Stimulated activated CD8-positive, alpha-beta memory T cell treated with anti-CD3 and anti-CD28 coated beads, Interleukin-2, amount 100 ng/mL, for 48 hours (primary cell): ENCODE measurements around the gene ZNF860.

Source experiments
- DNase-seq, 2 donors: peaks; one replicate each; pipeline ENCODE4 v3.0.0-alpha.2; 2020; ENCODE audit warnings: low read depth in 2 of 2

The ZNF860 gene

DNA sequence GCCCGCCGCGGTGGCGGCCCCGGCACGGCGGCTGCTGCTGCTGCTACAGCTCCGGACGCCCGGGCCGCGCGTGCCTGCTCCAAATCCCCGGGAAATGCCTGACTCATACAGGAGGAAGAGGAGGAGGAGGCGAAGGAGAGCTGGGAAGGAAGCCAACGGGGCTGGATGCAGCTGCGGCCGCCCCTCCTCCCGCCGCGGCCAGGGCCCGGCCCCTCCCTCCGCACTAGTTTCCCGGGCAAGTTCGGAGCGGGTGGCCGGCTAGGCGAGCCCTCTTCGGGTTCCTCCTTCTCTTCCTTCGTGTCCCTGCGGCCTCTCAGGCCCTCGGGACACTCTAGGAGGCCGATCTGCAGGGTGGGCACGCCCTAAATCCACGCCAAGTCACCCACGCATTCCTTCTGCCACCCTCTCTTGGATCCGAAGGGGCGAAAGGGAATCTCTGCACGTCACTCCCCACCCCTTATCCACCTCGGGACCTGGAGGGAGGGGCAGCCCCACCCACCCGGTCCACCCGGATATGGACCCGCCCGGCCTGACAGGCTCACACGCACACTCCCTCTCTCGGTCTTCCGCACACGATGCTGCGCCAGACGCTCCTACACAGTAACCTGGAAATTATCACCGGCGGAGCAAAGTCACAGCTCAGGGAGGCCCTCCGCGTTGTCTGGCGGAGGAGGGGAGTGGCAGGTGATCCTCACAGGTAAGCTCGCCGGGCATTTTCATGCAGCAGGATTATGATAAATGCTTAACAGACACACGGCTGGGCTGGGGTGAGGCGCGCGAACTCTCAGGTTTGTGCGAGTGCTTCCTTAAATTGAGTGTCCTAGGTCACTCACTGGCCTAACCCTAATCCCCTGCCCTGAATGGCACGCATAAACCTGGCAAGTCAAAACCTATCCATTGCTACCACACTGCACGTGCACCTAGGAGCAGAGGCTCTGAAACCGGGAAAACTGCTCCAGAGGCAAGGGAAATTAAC is at the start of gene ZNF860, which contains the start of gene OSBPL10:
Gene ZNF860 (plus strand): TSS at position 545 of the 976 bp plus-strand sequence. CDS start 7,330 bp downstream, outside the sequence.
Gene OSBPL10 (minus strand): TSS at position 57 of the 976 bp plus-strand sequence. CDS start 83 bp downstream, outside the sequence.
- DNase-seq = no peak

DNA sequence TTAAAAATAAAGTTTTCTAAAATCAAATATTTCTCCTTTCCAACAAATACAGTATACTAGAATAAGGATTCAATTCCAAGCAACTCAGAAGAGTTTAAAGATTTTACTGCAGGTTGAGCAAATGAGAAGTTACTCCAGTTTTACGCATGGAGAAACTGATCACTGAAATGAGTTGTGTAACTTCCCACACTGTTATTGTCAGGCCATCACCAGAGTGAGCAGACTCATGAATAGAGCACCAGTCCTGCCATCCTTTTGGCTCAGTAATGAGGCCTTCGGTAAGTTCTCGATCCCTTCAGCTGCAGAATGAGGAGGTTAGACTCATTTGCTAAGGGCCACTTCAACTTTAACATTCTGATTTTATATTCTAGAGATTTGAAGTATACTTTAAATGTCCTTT is 48.6 kb upstream of the ZNF860 start:
- DNase-seq = no peak

DNA sequence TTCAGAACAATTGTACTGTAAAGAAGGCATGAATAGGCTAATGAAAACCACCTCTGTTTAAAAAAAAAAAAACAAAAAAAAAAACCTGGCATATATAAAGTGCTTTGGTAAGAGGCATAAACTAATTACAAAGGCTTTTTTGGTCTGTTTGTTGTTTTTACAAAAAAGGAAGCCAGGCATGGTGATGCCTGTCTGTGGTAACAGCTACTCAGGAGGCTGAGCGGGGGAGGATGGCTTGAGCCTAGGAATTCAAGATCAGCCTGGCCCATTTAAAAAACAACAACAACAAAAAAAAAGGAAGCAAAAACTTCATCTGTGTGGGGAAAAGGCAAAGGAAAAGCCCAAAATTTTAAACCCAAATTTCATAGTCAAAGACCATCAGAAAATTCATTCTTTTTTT is 47.5 kb upstream of the ZNF860 start:
- DNase-seq = no peak

DNA sequence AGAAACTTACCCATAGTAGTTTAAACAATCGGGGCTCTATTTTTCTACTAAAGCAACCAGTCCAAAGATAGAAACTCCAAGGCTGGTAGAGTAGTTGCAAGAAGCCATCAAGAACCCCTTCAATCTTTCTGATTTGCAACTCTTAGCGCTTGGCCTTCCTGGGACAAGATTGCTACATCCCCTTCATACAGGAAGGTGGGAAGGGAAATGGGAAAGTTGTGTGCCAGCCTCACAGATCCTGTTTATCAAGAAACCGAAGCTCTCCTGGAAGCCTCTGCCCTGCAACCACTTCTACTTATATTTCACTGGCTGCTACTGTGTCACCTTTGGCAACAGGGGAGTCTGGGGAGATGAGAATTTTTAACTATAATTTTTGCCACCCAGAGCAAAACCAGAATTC is 46.7 kb upstream of the ZNF860 start:
- no peak for DNase-seq

DNA sequence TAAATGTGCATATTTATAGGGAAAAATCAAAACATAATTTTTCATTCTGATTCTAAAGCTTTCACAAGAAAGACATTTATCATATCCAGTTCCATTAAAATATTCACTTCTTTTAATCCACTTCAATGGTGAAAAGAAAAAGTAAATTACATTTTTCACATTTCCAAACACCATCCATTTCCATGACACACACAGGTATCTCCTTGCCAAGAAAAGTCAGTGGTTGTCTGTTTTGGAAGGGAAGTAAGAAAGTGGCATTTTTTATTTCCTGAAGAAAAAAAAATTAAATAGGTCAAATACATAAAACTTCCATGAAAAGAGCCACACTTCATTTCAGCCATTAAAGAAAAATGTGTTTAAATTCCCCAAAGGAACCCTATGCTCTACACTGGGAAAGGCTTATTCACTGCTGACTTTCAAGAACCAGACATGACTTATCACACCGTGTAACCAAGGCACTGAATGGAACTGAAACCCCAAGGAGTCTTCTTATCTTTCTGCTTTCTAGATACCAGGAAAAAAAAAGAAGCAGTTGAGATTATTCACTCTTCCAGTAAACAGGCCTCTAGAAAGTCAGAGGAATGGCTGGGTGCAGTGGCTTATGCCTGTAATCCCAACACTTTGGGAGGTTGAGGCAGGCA is 45.0 kb upstream of the ZNF860 start:
- DNase-seq = no peak

DNA sequence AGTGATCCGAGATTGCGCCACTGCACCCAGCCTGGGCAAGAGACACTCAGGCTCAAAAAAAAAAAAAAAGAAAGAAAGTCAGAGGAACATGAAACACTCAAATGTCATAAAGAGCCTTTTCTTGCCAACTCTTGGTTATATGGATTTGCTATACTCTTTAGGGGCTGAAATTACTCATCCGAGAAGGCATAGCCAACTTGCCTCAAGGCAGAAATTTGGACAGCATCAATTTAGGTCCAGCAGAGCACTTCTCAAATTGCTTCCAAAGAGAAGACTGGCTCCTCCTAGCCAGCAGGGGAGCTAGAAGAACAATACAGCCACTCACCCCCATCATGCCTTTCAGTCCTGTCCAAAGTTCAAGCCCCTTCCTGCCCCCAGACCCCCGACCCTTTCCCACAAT is 44.3 kb upstream of the ZNF860 start:
- DNase-seq = no peak

DNA sequence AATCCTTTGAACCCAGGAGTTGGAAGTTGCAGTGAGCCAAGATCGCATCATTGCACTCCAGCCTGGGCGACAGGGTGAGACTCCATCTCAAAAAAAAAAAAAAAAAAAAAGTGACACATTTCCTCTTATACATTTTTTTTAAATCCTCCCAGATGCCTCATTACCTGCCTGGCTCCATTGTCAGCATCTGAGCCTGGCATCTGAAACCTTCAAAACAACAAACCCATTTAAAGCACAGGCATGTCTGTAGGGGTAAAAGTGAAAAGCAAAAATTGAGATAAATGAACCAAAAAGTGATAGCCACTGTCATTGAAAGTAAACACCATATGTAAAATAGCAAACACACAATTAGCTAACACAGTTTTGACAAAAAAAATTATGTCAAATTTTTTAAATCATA is 39.1 kb upstream of the ZNF860 start:
- no peak for DNase-seq

DNA sequence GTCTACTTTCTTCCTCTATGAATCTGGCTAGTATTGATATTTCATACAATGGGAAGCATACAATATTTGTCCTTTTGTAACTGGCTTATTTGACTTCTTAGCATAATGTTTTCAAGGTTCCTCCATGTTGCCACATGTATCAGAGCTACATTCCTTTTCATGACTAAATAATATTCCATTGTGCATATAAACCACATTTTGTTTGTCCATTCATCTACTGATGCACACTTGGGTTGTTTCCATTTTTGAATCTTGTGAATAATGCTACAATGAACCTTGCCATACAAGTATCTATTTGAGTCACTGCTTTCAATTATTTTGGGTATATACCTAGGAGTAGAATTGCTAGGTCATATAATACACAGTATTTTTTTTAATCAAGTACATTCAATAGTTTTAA is 38.5 kb upstream of the ZNF860 start:
- no peak for DNase-seq

DNA sequence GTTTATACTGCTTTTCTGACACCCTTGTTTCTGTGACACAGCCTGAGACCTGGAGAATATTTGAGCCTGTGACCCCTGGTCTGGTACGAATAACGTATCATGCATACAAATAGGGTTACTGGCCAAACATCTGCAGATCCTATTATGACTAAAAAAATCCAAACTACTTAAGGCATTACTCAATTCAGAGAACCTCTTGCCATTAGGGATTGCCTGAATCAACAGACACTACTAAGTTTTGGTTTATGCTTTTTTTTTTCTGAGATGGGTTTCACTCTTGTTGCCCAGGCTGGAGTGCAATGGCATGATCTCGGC is 35.9 kb upstream of the ZNF860 start:
- no peak for DNase-seq

DNA sequence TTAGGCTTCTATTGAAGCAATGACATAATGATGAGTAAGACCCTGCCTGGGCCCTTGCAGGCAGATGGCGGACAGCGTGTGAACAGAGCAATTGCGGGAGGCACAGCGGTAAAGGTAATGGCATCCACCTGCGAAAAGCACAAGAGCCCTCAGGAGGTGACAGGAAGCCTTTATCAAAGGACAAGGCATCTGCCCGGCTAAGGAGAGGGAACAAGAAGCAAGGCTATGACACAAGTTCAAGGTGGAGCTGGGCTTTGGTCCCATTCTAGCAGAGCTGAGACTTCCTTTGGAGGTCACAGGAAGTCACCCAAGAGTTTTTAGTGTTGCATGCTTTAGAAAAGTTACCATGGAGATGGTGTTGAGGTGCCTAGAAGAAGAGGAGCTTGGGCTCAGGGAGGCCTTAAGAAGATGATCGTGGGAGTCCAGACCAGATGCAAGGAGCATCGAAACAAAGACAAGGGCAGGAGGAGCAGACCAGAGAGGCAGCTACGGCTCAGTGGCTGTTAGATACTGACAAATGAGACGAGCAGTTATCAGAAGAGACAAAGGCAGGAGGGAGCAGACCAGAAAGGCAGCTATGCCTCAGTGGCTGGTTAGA is 35.0 kb upstream of the ZNF860 start:
- DNase-seq = no peak

DNA sequence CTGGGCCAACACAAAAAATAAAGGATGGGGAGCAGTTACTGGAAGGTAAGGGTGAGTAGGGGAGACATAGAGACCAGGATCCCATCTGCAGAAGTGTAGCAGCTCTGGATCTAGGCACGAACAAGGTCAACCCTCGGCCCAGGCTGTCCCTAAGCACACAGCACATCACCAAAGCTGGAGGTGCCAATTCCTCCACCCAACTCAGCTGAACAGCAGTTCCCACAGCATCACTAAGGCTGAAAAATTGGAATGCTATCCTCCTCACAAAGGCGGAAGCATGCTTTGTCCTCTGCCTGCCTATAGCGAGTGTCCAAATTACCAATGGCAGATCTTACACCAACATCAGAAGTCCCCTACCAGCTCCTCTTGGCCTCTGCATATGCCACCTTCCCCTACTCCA is 34.4 kb upstream of the ZNF860 start:
- no peak for DNase-seq

DNA sequence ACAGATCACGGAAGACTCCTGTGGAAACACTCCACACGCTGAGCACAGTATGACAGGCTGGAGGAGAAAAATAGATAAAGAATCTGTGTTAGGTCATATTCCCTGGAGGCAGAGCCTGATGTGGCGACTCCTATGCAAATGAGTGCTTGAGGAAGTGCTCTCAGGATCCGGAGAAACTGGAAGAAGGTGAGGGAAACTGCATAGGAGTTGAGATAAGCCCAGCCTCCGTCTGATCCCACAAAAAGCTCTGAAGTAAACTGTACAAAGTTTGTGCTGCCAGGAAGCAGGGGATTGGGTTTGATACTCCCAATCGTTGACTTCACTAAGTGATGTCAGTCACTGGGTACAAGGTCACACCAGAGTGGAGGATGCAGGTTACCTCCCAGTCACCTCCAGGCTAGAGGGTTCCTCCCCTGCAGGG is 33.9 kb upstream of the ZNF860 start:
- no peak for DNase-seq

DNA sequence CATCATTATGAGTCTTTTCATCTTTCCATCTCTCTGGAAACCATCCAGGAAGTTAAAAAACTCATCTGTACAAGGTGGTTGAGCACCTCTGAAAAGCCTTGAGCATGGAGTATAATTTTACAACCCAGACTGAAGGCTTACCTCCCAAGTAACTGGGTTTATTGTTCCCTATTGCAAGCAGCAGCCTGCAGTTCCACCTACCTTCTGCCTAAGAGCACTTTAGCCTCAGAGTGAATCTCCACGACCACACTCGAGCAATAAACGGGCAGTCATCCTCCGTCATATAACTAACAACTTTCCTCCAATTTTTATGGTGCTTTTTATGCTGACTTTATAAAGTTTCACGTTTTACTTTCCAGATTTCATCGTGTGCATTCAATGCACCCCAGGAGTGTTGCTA is 33.3 kb upstream of the ZNF860 start:
- no peak for DNase-seq

DNA sequence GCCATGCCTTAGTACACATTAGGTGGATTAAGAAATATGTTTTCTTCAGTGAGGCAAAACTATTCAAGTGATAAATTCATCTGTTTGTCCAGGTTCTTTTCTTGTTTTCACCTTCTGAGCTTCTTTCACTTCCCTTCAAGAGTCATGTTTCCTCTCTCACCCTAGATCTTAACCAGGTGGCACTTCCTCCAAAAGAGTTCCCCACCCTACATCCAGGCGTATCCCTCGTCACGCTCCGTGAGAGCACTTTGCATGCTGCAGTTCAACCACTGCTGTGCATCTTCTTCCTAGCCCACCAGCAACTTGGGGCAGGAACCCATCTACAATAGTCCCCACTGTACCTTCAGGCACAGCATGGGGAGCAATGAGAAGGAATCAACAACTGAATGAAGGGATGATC is 29.3 kb upstream of the ZNF860 start:
- no peak for DNase-seq

DNA sequence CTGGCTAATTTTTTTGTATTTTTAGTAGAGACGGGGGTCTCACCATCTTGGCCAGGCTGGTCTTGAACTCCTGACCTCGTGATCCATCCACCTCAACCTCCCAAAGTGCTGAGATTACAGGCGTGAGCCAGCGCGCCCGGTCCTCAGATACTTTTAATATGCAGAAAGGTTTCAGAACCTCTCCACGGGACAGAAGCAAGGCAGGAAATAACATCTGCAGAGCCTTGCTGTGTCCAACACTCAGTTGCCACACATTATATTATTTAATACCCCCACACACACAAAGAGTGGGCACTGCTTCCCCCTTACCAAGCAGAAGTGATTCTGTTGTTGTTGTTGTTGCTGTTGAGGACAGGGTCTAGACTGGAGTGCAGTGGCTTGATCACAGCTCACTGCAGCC is 28.5 kb upstream of the ZNF860 start:
- DNase-seq = no peak

DNA sequence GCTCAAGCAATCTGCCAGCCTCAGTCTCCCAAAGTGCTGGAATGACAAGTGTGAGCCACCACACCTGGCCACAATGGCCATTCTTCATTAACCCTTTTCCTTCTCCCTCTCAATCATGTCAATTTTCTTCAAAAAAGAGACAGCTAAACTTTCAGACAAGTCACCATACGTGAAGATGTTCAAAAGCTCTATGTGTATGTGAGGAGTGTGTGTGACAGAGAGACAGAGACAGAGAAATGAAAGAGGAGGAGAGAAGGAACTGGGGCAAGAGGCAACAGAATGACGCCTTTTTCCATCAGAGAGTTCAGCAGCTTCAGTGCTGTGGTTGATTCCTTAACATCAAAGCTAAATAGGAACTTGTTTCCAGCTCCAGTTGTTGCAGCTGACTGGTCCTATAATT is 27.9 kb upstream of the ZNF860 start:
- DNase-seq = no peak

DNA sequence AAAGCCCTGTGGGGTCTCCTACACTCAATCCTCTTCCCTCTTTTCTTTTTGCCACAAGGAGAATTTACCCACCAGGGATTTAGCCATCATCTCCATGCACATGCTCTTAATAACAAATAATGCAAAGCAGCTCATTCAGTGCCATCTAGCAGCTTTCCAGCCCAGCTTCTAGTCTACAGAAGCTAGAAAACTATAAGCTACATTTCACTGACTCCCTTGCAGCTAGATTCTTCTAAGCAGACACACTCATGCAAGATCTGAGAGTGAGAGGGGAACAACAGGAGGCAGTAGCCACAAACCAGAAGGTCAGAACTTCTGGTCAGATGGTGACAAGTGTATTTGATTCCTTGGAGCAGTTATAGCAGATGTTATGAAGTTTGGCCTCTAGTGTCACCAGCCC is 26.0 kb upstream of the ZNF860 start:
- no peak for DNase-seq

DNA sequence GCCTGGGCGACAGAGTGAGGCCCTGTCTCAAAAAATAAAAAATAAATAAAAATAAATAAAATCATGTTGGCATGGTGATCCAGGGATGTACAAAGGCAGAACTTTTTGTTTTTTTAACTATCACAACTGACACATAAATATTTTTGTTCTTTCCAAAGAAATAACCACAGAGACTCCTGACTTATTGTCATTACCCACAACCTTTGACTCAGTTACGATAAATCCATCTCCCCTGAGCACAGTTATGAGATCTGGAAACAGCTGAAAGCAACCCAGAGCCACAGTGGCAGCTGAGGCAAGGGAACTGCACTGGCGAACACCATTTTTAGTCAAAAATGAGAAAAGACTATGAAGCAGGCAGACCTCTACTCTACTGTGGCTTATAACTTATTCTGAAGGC is 24.4 kb upstream of the ZNF860 start:
- DNase-seq = no peak

DNA sequence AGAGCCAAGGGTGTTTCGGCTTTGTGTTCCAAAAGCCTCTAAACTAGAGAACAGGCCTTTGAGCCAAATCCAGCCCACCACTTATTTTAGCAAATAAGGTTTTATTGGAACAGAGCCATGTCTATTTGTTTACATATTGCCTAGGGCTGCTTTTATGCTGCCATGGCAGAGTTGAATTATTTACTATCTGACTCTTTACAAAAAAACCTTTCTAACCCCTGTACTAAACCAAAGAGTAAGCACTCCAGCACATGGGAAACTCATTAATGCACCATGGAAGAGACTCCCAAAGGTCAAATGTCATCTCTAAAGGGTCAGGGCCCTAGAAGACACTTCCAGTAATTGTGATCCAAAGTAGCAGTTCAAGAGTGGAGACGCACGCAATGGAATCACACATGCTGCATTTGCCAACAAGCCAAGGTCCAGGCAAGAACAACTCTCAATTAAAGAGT is 22.8 kb upstream of the ZNF860 start:
- DNase-seq = no peak

DNA sequence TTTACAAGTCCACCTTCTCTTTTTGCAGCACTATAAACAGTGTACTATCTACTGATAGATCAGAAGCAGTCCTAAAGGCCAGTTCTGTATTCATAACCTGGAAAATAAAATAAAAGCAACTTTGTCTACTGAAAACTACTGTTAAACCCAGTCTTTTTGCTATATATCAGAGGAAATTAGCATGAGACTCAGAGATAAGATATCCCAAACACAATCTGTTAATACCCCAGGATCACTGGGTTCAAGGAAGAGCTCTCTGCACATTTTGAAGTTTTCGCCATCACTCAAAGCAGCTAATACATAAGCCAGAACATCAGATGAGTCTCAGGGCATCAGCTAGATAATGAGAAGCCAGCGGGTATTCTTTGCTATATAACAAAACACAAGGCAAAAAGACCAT is 22.3 kb upstream of the ZNF860 start:
- DNase-seq = no peak

DNA sequence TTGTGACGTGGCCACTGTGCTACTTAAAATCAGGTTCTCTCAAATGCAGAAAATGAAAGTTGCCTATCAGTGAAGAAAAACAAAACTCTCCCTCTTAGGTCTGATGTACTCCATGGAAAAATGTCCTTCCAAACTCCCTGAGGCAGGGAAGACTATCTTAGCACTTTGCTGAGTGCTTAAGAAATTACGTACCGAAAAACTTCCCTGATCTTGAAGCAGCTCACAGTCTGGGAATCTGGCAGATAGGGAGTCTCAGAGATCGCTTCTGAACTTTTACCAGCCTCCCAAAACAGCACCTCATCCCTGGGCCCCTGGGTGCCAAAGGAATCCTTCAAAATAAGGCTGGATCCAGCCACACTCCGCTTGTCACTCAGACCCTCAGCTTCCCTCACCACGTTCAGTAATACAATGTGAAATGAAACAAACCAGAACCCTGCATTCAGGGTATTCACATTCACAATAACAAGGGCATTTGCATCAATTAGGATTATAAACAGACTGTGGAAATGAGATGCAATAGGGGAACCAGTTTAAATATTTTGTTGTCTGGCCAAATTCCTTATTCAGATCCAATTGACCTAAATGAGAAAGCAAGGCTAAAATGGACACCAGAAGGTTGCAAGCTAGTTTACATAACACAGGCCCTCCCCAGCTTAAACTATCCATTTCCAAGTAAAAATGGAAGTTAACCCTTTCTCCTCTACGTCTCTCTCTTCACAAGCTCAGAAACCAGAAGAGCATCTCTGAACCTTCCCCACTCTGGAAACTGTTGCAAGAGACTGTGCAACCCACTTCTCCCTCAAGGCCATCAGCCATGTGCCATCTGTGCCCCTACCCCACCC is 21.4 kb upstream of the ZNF860 start:
- DNase-seq = no peak
